Measurements from ENCODE around the gene NOS3.

The NOS3 gene

DNA sequence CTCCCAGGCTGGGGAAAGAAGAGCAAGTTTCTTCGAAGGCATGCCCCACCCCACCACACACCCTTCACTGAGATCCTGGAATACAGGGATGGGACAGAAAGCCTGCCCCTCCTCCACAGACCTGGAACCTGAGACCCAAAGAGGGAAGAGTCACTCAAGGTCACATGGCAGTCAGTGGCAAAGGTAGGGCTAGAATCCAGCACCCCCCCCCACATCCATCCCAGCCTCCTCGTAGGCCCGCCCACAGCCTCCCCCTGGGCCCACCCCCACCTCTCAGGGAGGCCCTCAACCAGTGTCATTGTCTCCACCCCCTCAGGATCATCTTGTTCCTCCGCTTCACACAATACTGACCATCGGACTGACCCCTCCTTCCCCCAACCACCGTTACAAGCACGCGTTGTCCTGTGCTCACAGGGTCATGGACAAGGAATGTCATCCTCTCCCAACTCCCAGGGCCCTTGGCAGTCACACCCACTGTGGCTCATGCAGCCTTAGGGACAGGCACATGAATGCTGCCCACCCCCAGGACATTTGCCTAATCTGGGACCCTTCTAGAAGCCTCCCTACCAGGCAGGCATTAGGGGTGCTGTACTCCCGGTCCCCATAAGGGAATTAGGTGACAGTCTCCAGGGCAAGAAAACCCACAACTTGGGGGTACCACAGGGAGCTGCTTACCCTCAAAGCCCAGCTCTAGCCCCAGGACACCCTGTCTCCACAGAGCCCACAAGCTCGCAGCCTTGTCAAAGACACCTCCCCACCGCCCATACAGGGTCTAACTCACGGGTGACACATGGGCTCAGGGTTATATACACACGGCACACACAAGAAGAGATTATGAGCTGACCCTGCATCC lies 14.1 kb upstream of the NOS3 start:
- no peak for DNase-seq (ENCODE audit: low read depth, low spot score)
- TF ChIP-seq, protein P1, sequence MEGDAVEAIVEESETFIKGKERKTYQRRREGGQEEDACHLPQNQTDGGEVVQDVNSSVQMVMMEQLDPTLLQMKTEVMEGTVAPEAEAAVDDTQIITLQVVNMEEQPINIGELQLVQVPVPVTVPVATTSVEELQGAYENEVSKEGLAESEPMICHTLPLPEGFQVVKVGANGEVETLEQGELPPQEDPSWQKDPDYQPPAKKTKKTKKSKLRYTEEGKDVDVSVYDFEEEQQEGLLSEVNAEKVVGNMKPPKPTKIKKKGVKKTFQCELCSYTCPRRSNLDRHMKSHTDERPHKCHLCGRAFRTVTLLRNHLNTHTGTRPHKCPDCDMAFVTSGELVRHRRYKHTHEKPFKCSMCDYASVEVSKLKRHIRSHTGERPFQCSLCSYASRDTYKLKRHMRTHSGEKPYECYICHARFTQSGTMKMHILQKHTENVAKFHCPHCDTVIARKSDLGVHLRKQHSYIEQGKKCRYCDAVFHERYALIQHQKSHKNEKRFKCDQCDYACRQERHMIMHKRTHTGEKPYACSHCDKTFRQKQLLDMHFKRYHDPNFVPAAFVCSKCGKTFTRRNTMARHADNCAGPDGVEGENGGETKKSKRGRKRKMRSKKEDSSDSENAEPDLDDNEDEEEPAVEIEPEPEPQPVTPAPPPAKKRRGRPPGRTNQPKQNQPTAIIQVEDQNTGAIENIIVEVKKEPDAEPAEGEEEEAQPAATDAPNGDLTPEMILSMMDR (IDR thresholded peaks at IDR 0.05; ENCODE audit: insufficient read depth, low read length, missing control alignments): no peak
- POLR2A ChIA-PET: no interaction called here
- CTCF ChIA-PET: interaction anchor here (0.8 to 2.6 kb wide), 8 partner anchors 9 to 134 kb away, joined by 3 to 11 read pairs (median 3); no protein-coding TSS in a partner anchor
- H3K4me3 ChIP-seq (ENCODE audit: low read depth, low read length): no peak overlapping the region

DNA sequence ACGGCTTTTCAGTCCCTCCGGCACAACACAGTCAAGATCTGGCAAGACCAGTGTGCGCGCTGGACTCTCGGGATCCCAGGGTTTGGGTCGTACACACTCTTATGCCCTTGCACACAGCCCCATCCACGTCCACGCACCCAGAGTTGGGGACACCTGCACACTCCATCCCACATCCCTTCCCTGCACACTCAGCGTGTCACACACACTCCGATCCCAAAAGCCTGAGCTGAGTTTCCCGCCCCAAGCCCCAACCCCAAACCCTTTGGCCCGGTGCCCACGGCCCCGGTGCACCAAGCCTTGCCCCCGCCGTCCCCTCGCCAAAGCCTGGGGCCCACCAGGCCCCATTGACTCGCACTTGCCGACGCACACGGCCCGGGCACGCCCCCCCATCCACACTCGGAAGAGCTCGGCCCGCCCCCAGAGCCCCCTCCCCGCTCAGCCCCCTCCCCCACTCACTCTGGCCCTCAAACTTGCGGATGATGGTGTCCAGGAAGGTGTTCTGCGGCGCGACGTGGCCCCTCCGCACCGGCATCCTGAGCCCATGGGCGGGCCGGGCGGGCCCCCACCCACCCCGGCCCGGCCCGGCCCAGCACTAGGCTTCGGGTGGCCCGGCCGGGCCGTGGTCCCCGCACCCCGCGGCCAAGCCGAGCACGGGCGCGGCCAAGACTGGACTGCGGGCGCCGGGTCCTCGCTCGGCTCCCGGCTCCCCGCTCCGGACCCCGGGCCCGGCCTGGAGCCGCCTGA lies 13.3 kb upstream of the NOS3 start:
- H3K4me3 ChIP-seq (ENCODE audit: low read depth, low read length): no peak overlapping the region
- POLR2A ChIA-PET: no interaction called here

DNA sequence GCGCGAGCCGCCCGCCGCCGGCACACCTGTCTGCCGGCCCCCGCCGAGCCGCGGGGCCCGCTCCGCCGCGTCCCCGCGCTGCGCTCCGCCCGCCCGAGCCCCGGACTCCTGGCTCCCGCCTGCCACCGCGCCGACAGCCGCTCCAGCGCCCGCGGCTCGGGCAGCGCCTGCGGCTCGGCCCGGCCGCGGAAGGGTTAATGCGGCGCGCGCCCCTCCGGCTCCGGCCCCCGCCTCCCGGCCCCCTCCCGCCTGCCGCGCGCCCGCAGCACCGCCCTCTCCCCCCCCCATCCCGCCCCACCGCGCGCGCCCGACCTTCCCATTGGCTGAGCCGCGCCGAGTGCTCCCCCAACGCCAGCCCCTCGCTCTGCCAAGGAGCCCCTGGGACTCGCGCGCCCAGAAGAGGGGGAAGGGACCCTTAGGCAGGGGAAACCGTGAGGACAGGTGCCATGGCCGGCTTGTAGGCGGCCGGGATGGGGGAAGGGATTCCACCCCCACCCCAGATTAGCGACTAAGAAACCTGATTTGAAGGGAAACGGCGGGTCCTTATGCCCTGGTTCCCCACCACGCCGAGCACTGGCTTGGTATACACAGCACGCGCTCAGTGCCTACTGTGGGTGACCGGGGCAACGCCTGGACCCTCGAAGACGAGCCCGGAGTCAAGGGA lies 12.6 kb upstream of the NOS3 start, which contains the start of gene KCNH2:
Gene KCNH2 (minus strand): TSS at position 196 of the 664 bp plus-strand sequence. CDS start 408 bp downstream, outside the sequence.
- no peak for DNase-seq (ENCODE audit: low read depth, low spot score)
- TF ChIP-seq, protein P1 (IDR thresholded peaks at IDR 0.05; ENCODE audit: insufficient read depth, low read length, missing control alignments): no peak
- ChIA-PET CTCF (interaction anchor here (1.4 to 3.0 kb wide), 3 partner anchors 7 to 16 kb away, joined by 4 to 11 read pairs (median 11); no protein-coding TSS in a partner anchor), POLR2A (interaction anchor here (0.6 to 0.7 kb wide), 2 partner anchors 573 to 656 kb away, joined by 3 read pairs; a partner anchor contains a TSS)
- no peak within 1 kb of the TSS for H3K4me3 ChIP-seq (ENCODE audit: low read depth, low read length)

More for the DNA sequence above, 13.3 kb upstream of the NOS3 start:
- TF ChIP-seq, protein P1 (IDR thresholded peaks at IDR 0.05; ENCODE audit: insufficient read depth, low read length, missing control alignments): no peak
- CTCF ChIA-PET: interaction anchor here (0.8 to 2.6 kb wide), 5 partner anchors 8 to 34 kb away, joined by 3 to 11 read pairs (median 3); no protein-coding TSS in a partner anchor
- DNase-seq (ENCODE audit: low read depth, low spot score): no peak

DNA sequence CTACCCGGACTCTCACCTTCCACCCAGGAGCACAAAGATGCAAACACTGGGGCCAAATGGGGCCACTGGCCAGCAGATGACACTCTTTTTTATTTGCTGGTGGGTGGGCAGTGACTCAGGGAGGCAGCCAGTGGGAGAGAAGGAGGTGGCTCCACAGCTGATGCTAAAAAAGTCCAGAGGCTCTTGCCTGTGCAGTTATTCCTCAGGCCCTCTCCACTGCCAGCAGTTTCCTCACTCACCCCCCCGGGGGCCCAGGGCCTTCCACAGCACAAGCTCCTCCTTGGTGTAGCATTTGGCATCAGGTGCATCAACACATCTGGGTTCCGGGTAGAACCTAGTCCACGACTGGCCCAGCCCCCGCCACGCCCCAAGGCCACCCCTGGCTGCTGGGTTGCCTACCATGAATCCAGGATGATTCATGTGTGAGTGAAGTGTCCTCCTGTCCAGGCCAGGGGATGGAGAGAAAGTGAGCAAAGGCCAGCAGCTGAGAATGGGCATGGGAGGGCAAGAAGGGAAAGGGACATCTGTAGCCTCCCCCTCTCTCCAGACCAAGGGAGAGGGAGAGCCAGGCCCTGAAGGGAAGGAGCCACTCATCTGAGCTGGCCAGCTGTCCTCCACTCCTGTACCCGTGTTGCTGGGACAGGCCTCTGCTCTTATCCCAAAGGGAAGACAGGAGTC lies 11.0 kb upstream of the NOS3 start:
- H3K4me3 ChIP-seq (ENCODE audit: low read depth, low read length): no peak overlapping the region
- ChIA-PET POLR2A (no interaction called here), CTCF (interaction anchor here (0.9 to 3.0 kb wide), 8 partner anchors 9 to 190 kb away, joined by 3 to 11 read pairs (median 4); partner anchors contain the start of gene NOS3)
- no peak for DNase-seq (ENCODE audit: low read depth, low spot score)
- TF ChIP-seq, protein P1 (IDR thresholded peaks at IDR 0.05; ENCODE audit: insufficient read depth, low read length, missing control alignments): no peak

DNA sequence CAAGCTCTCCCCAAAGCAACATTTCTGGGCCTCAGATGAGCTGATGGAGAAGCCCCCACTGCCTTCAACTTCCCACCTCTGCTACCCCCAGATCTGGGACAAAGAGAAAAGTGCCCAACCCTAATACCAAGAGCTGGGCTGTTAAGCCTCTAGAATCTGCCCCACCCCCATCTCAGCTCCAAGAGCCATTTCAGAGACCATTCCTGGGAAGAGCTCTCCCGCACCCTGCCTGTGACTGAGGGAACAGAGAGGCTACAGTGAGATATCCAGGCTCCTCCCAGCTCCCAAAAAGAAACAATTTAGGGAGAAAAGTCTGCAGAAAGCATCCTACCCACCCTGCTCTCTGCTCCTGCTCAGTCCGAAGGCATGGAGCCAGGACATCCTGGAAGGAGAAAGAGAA lies 10.2 kb upstream of the NOS3 start:
- POLR2A ChIA-PET: no interaction called here
- CTCF ChIA-PET: interaction anchor here (1.0 to 3.0 kb wide), 7 partner anchors 8 to 189 kb away, joined by 3 to 11 read pairs (median 3); partner anchors contain the start of gene NOS3
- TF ChIP-seq, protein P1 (IDR thresholded peaks at IDR 0.05; ENCODE audit: insufficient read depth, low read length, missing control alignments): no peak
- DNase-seq (ENCODE audit: low read depth, low spot score): no peak
- H3K4me3 ChIP-seq (ENCODE audit: low read depth, low read length): no peak overlapping the region
